ENCODE measurements around the gene RAPGEF5. TPM values are rescaled to one million over a fixed set of nuclear protein-coding genes. Genes with fewer than 3 reads are reported as not detected.

RAPGEF5 gene
- total and polyA plus RNA-seq, 10 of the 15 experiments (the other 5 are each of a cell fraction or from before 2014, with no cell fraction given) = 0.38 to 4.0 (median 1.6) TPM; not detected in 1

DNA sequence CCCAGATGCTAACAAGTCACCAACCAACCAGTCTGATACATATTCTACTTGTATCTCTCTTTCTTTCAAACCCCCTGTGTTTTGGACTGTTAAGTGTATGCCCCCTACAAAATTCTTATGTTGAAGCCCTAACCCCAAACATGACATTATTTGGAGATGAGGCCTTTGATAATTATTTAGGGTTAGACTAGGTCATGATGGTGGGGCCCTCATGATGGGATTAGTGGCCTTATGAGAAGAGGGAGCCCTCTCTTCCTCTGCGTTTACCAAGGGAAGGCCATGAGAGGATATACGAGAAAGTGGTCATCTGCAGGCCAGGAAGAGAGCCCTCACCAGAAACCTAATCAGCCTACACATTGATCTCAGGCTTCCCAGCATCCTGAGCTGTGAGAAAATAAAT lies 2.5 kb downstream of the RAPGEF5 start:
- WGBS (ENCODE audit: insufficient coverage, insufficient replicate concordance, low lambda C conversion rate, missing lambda C conversion rate) = 47% methylated on average over 2 of the region's 2 CpGs

DNA sequence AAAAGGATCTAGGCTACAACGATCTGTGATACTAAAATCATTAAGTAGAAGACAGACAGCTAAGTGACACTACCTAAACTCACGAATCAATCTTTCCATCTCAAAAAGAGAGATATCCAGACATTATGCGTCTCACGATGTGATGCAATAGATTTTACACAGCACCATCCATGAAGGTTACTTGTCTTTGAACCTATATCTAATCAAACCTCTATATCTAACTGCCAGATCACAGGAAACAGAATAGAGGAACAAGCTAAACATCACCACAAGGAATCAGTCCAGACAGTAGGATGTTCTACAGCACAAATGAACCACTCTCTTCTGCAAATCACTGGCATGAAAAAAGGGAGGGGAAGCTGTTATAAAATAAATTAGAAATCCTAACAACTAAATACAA lies 4.1 kb downstream of the RAPGEF5 start:
- Histone ChIP-seq H3K9ac (ENCODE audit: control insufficient read depth, insufficient read depth, low read length) (no peak overlapping the region), H3K4me1 (ENCODE audit: control insufficient read depth, insufficient read depth, low read length) (peaks cover 16% of the 10 kb centered on the region; the same call in 1 of the 2 replicates), H4K20me1 (ENCODE audit: control insufficient read depth, insufficient read depth) (no peaks in the 10 kb centered on the region), H3K27me3 (replicated peaks in 1 of 2; ENCODE audit: control insufficient read depth in 2 of 2, insufficient read depth in 2 of 2, low read length in 1 of 2) (peaks cover 0 to 4% of the 10 kb centered on the region in 2 experiments; a peak in 2 of 4 replicates), H3K4me2 (ENCODE audit: control insufficient read depth, insufficient read depth) (no peak overlapping the region), H3K36me3 (ENCODE audit: control insufficient read depth in 2 of 2, insufficient read depth in 2 of 2, low read length in 1 of 2) (no peaks in the 10 kb centered on the region), H2AFZ (ENCODE audit: control insufficient read depth, low read depth, low read length) (no peak overlapping the region), H3K4me3 (peak overlapping the region; percentile 3; the same call in 1 of the 2 replicates), H3K27ac (ENCODE audit: control insufficient read depth, insufficient read depth) (no peak overlapping the region), H3K79me2 (ENCODE audit: control insufficient read depth, insufficient read depth, low read length) (peaks cover 43% of the 10 kb centered on the region), H3K9me3 (replicated peaks; ENCODE audit: control insufficient read depth, insufficient read depth, low read length) (peaks cover 10% of the 10 kb centered on the region; the same call in 2 of the 3 replicates)
- no peak for DNase-seq (ENCODE audit: low read depth, low spot score)
- ATAC-seq = no peak
- ChIA-PET CTCF (no interaction called here), SMC1A (ENCODE audit: uncharacterized antibody, unreplicated experiment) (no interaction called here), RAD21 (ENCODE audit: unreplicated experiment) (interaction anchor here (0.7 kb wide), 1 partner anchor 14 kb away, joined by 3 read pairs; no protein-coding TSS in a partner anchor), POLR2A (no interaction called here)
- BruUV-seq (replicated peaks) = no TSS peak
- no peak for FAIRE-seq
- WGBS (ENCODE audit: insufficient coverage, insufficient replicate concordance, low lambda C conversion rate, missing lambda C conversion rate) = 83% methylated on average over 4 of the region's 4 CpGs
- in situ Hi-C loops (cut with MboI) = no loop called here
- intact Hi-C loops (cut with micrococcal nuclease; ENCODE audit: unreplicated experiment) = loop anchor here (5.0 kb wide), 1 partner anchor 94 kb away; no protein-coding TSS in a partner anchor
- TF ChIP-seq, protein P1, sequence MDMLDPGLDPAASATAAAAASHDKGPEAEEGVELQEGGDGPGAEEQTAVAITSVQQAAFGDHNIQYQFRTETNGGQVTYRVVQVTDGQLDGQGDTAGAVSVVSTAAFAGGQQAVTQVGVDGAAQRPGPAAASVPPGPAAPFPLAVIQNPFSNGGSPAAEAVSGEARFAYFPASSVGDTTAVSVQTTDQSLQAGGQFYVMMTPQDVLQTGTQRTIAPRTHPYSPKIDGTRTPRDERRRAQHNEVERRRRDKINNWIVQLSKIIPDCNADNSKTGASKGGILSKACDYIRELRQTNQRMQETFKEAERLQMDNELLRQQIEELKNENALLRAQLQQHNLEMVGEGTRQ (IDR thresholded peaks at IDR 0.05; ENCODE audit: borderline replicate concordance, low read depth, low read length) = no peak
- TF ChIP-seq SMC3 (IDR thresholded peaks at IDR 0.05; ENCODE audit: borderline replicate concordance, low read length) (no peak), EZH2 (IDR thresholded peaks at IDR 0.05; ENCODE audit: borderline replicate concordance, control insufficient read depth, low read depth, low read length) (no peak), ATF7 (IDR thresholded peaks at IDR 0.05; ENCODE audit: low read depth) (no peak), SPI1 (IDR thresholded peaks at IDR 0.05; ENCODE audit: borderline replicate concordance, insufficient read depth, low read depth, low read length) (no peak), FOXM1 (IDR thresholded peaks at IDR 0.05; ENCODE audit: low read depth, low read length) (no peak), RBBP5 (conservative IDR thresholded peaks at IDR 0.05) (no peak), DPF2 (IDR thresholded peaks at IDR 0.05) (no peak), HDAC2 (IDR thresholded peaks at IDR 0.05) (no peak), CEBPB (IDR thresholded peaks at IDR 0.05; ENCODE audit: borderline replicate concordance in 1 of 2, low read depth in 2 of 2, low read length in 2 of 2) (no peak)
- TF ChIP-seq, protein P2, sequence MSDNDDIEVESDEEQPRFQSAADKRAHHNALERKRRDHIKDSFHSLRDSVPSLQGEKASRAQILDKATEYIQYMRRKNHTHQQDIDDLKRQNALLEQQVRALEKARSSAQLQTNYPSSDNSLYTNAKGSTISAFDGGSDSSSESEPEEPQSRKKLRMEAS (IDR thresholded peaks at IDR 0.05; ENCODE audit: low read depth, low read length) = no peak
- TF ChIP-seq, protein P3, sequence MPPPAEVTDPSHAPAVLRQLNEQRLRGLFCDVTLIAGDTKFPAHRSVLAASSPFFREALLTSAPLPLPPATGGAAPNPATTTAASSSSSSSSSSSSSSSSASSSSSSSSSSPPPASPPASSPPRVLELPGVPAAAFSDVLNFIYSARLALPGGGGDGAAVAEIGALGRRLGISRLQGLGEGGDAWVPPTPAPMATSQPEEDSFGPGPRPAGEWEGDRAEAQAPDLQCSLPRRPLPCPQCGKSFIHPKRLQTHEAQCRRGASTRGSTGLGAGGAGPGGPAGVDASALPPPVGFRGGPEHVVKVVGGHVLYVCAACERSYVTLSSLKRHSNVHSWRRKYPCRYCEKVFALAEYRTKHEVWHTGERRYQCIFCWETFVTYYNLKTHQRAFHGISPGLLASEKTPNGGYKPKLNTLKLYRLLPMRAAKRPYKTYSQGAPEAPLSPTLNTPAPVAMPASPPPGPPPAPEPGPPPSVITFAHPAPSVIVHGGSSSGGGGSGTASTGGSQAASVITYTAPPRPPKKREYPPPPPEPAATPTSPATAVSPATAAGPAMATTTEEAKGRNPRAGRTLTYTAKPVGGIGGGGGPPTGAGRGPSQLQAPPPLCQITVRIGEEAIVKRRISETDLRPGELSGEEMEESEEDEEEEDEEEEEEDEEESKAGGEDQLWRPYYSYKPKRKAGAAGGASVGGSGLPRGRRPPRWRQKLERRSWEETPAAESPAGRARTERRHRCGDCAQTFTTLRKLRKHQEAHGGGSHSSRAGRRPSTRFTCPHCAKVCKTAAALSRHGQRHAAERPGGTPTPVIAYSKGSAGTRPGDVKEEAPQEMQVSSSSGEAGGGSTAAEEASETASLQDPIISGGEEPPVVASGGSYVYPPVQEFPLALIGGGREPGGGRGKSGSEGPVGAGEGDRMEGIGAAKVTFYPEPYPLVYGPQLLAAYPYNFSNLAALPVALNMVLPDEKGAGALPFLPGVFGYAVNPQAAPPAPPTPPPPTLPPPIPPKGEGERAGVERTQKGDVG (CRISPR knock-in tag; IDR thresholded peaks at IDR 0.05) = no peak

More for the DNA sequence above, 2.5 kb downstream of the RAPGEF5 start:
- FAIRE-seq (no peak), DNase-seq (ENCODE audit: low read depth, low spot score) (no peak), ATAC-seq (no peak)
- Histone ChIP-seq H3K79me2 (ENCODE audit: control insufficient read depth, insufficient read depth, low read length) (peaks cover 42% of the 10 kb centered on the region), H4K20me1 (ENCODE audit: control insufficient read depth, insufficient read depth) (no peaks in the 10 kb centered on the region), H3K27ac (ENCODE audit: control insufficient read depth, insufficient read depth) (no peak overlapping the region), H3K36me3 (ENCODE audit: control insufficient read depth in 2 of 2, insufficient read depth in 2 of 2, low read length in 1 of 2) (no peaks in the 10 kb centered on the region), H3K9ac (ENCODE audit: control insufficient read depth, insufficient read depth, low read length) (no peak overlapping the region), H3K4me3 (peak overlapping the region; percentile 33; the same call in 1 of the 2 replicates), H3K27me3 (replicated peaks in 1 of 2; ENCODE audit: control insufficient read depth in 2 of 2, insufficient read depth in 2 of 2, low read length in 1 of 2) (peaks cover 0 to 4% of the 10 kb centered on the region in 2 experiments; a peak in 2 of 4 replicates), H3K4me2 (ENCODE audit: control insufficient read depth, insufficient read depth) (peak overlapping the region; percentile 39; the same call in 1 of the 2 replicates), H3K4me1 (ENCODE audit: control insufficient read depth, insufficient read depth, low read length) (peaks cover 16% of the 10 kb centered on the region; the same call in 1 of the 2 replicates), H3K9me3 (replicated peaks; ENCODE audit: control insufficient read depth, insufficient read depth, low read length) (peaks cover 10% of the 10 kb centered on the region; the same call in 2 of the 3 replicates), H2AFZ (ENCODE audit: control insufficient read depth, low read depth, low read length) (no peak overlapping the region)
- SMC1A ChIA-PET (ENCODE audit: uncharacterized antibody, unreplicated experiment) = interaction anchor here (2.7 kb wide), 1 partner anchor 91 kb away, joined by 6 read pairs; no protein-coding TSS in a partner anchor
- RAD21 ChIA-PET (ENCODE audit: unreplicated experiment) = no interaction called here
- no TSS peak for BruUV-seq (replicated peaks)
- CTCF ChIA-PET = interaction anchor here (1.4 kb wide), 1 partner anchor 11 kb away, joined by 3 read pairs; no protein-coding TSS in a partner anchor
- intact Hi-C loops (cut with micrococcal nuclease; ENCODE audit: unreplicated experiment) = loop anchor here (5.0 kb wide), 1 partner anchor 93 kb away; no protein-coding TSS in a partner anchor
- POLR2A ChIA-PET = no interaction called here
- TF ChIP-seq SREBF2 (IDR thresholded peaks at IDR 0.05; ENCODE audit: low read length) (no peak), NRF1 (conservative IDR thresholded peaks at IDR 0.05; ENCODE audit: low read depth, low read length) (no peak)
- in situ Hi-C loops (cut with MboI) = no loop called here

All from GM12878 (cell line).